ENCODE data around the gene FHOD1. TPM values are rescaled to one million over a fixed set of nuclear protein-coding genes. Genes with fewer than 3 reads are reported as not detected.

The FHOD1 gene
- total and polyA plus RNA-seq, 2 of the 13 experiments (the other 11 are each of a cell fraction or from before 2014, with no cell fraction given) = 20.0 to 20.8 TPM

DNA sequence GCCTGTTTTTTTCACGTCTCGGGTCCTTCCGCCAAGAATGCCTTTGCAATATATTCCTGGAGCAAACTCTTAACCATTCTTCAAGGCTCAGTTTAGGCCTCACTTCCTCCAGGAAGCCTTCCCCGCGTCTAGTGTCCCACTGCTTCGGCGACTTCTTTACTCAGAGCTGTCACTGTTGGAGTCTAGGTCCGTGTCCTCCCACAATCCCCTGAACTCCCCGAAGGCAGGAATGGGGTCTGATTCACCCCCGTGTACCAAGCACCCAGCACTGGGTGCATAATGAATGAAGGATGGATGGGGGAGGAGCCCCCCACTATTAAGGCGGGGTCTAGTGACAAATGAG is 64.0 kb downstream of the FHOD1 start (continued):
- TF ChIP-seq ZBTB34 (CRISPR knock-in tag; IDR thresholded peaks at IDR 0.05) = 0 out of 2 replicates have a peak, but pooled peaks have one; percentile 62
- TF ChIP-seq POGK (CRISPR knock-in tag; conservative IDR thresholded peaks at IDR 0.05) = no peak
- TF ChIP-seq ZBTB7A (CRISPR knock-in tag; IDR thresholded peaks at IDR 0.05) = no peak
- no peak for TF ChIP-seq CCDC6 (CRISPR knock-in tag; IDR thresholded peaks at IDR 0.05)
- no peak; the same call in 1 of the 2 replicates for TF ChIP-seq ZMYM4 (CRISPR knock-in tag; IDR thresholded peaks at IDR 0.05)
- TF ChIP-seq ZNF414 (CRISPR knock-in tag; IDR thresholded peaks at IDR 0.05) = no peak
- TF ChIP-seq IRF2 (CRISPR knock-in tag; IDR thresholded peaks at IDR 0.05) = 0 out of 2 replicates have a peak, but pooled peaks have one; percentile 7
- peak; percentile 55; the same call in 1 of the 2 replicates for TF ChIP-seq MEF2D (CRISPR knock-in tag; IDR thresholded peaks at IDR 0.05)
- TF ChIP-seq ZFX (CRISPR knock-in tag; IDR thresholded peaks at IDR 0.05; ENCODE audit: low read depth) = peak; percentile 51; the same call in 1 of the 2 replicates
- TF ChIP-seq ZNF572 (CRISPR knock-in tag; IDR thresholded peaks at IDR 0.05) = peak; percentile 89; the same call in 1 of the 2 replicates
- TF ChIP-seq KDM3A (CRISPR knock-in tag; IDR thresholded peaks at IDR 0.05; ENCODE audit: low read depth) = no peak
- TF ChIP-seq HOMEZ (CRISPR knock-in tag; IDR thresholded peaks at IDR 0.05; ENCODE audit: low read depth) = peak; percentile 19; the same call in 1 of the 2 replicates
- no peak for TF ChIP-seq ARNT (IDR thresholded peaks at IDR 0.05)
- TF ChIP-seq ARNT2 (CRISPR knock-in tag; IDR thresholded peaks at IDR 0.05; ENCODE audit: low read depth) = 0 out of 2 replicates have a peak, but pooled peaks have one; percentile 6
- TF ChIP-seq GLI4 (CRISPR knock-in tag; IDR thresholded peaks at IDR 0.05; ENCODE audit: borderline replicate concordance) = peak; percentile 17; the same call in 1 of the 2 replicates
- peak; percentile 74; the same call in 1 of the 2 replicates for TF ChIP-seq SNAPC2 (CRISPR knock-in tag; IDR thresholded peaks at IDR 0.05)
- TF ChIP-seq, protein P1, sequence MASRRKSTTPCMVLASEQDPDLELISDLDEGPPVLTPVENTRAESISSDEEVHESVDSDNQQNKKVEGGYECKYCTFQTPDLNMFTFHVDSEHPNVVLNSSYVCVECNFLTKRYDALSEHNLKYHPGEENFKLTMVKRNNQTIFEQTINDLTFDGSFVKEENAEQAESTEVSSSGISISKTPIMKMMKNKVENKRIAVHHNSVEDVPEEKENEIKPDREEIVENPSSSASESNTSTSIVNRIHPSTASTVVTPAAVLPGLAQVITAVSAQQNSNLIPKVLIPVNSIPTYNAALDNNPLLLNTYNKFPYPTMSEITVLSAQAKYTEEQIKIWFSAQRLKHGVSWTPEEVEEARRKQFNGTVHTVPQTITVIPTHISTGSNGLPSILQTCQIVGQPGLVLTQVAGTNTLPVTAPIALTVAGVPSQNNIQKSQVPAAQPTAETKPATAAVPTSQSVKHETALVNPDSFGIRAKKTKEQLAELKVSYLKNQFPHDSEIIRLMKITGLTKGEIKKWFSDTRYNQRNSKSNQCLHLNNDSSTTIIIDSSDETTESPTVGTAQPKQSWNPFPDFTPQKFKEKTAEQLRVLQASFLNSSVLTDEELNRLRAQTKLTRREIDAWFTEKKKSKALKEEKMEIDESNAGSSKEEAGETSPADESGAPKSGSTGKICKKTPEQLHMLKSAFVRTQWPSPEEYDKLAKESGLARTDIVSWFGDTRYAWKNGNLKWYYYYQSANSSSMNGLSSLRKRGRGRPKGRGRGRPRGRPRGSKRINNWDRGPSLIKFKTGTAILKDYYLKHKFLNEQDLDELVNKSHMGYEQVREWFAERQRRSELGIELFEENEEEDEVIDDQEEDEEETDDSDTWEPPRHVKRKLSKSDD (CRISPR knock-in tag; IDR thresholded peaks at IDR 0.05; ENCODE audit: low read depth) = no peak
- no peak for TF ChIP-seq NBN (conservative IDR thresholded peaks at IDR 0.05)
- TF ChIP-seq ZFY (CRISPR knock-in tag; IDR thresholded peaks at IDR 0.05) = peak; percentile 19; the same call in 1 of the 2 replicates
- no peak for TF ChIP-seq CEBPG (CRISPR knock-in tag; IDR thresholded peaks at IDR 0.05)
- TF ChIP-seq RFXANK (CRISPR knock-in tag; IDR thresholded peaks at IDR 0.05) = no peak
- 0 out of 2 replicates have a peak, but pooled peaks have one; percentile 8 for TF ChIP-seq HNRNPL (IDR thresholded peaks at IDR 0.05; ENCODE audit: low read depth, low read length)
- no peak for TF ChIP-seq THAP8 (CRISPR knock-in tag; IDR thresholded peaks at IDR 0.05; ENCODE audit: borderline replicate concordance)
